Measurements from ENCODE around the gene MYL1.

The MYL1 gene

GRCh38 chr2:210252699-210253606, 62.0 kb downstream of the MYL1 start:
- TF ChIP-seq, protein P1, sequence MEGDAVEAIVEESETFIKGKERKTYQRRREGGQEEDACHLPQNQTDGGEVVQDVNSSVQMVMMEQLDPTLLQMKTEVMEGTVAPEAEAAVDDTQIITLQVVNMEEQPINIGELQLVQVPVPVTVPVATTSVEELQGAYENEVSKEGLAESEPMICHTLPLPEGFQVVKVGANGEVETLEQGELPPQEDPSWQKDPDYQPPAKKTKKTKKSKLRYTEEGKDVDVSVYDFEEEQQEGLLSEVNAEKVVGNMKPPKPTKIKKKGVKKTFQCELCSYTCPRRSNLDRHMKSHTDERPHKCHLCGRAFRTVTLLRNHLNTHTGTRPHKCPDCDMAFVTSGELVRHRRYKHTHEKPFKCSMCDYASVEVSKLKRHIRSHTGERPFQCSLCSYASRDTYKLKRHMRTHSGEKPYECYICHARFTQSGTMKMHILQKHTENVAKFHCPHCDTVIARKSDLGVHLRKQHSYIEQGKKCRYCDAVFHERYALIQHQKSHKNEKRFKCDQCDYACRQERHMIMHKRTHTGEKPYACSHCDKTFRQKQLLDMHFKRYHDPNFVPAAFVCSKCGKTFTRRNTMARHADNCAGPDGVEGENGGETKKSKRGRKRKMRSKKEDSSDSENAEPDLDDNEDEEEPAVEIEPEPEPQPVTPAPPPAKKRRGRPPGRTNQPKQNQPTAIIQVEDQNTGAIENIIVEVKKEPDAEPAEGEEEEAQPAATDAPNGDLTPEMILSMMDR (IDR thresholded peaks at IDR 0.05) = no peak
- Histone ChIP-seq H3K4me1 (ENCODE audit: control insufficient read depth in 1 of 2, insufficient read depth in 1 of 2, low read depth in 1 of 2, low read length in 1 of 2) (no peaks in the 10 kb centered on the region), H3K27me3 (no peaks in the 10 kb centered on the region), H3K9me3 (no peaks in the 10 kb centered on the region), H3K36me3 (no peaks in the 10 kb centered on the region), H3K27ac (no peak overlapping the region), H3K4me3 (ENCODE audit: low read depth in 1 of 2, low read length in 1 of 2) (no peak overlapping the region)

DNA sequence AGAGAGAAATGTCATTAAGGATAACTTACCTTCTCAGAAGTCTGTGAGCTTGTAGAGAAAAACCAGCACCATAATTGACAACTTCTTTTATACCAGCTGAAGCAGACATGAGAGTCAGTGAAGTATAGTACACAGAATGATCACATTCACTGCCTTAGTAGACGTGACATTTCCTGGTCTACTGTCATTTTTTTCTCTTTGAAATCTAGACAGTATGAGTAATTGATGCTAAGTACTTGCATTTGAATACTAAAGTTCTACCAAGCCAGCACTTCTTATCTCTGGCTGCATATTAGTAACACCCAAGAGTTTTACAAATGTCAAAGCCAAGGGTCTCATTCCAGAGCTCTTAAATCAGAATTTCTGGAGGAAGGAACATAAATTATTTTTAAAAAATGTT, 64.4 kb downstream of the MYL1 start:
- Histone ChIP-seq H3K27ac (no peak overlapping the region), H3K4me1 (ENCODE audit: control insufficient read depth in 1 of 2, insufficient read depth in 1 of 2, low read depth in 1 of 2, low read length in 1 of 2) (no peaks in the 10 kb centered on the region), H3K4me3 (ENCODE audit: low read depth in 1 of 2, low read length in 1 of 2) (no peak overlapping the region), H3K9me3 (no peaks in the 10 kb centered on the region), H3K27me3 (no peaks in the 10 kb centered on the region), H3K36me3 (no peaks in the 10 kb centered on the region)
- TF ChIP-seq, protein P1 (IDR thresholded peaks at IDR 0.05) = no peak

Data from neutrophil (primary cell).